ENCODE measurements around the gene RTEL1. TPM values are rescaled to one million over a fixed set of nuclear protein-coding genes. Genes with fewer than 3 reads are reported as not detected.
A peak's percentile ranks its signal among the peaks of the same experiment; 100 is the strongest.

The RTEL1 gene
- total RNA-seq, 1 experiment from 2014 or later = 58.0 TPM

DNA sequence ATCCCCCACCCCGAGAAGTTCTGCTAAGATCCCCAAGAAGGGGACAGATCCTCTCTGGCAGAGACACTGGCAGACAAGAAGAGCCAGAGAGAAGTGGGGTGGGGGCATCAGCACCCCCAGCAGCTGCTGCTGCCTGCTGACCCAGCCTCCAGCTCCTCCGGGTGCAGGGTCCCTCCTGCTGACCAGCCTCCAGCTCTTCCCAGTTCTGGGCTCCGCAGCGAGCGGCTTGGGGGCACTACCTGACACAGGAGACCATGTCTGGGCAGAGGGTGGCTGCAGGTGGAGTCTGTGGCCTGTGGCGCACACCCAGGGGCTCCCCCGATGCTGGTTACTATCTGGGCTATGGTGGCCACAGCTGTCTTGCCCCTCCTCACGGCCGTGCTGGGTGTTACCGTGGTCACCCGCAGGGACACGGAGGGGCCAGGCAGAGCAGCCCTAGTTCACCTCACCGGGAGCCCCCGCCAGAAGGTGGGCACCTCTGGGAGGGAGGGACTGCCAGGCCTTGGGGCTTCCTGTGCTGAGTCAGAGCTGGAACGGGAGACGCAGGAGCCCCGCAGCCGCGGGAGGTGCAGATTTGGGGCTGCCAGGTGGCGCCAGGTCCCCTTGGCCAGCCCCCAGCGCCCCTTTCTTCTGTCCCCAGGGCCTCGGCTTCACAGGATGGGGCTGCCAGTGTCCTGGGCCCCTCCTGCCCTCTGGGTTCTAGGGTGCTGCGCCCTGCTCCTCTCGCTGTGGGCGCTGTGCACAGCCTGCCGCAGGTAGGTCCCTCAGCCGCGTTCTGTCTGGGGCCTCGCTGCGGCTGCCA, 79.0 kb downstream of the RTEL1 start:
- BruUV-seq (replicated peaks) = no TSS peak
- no peak for DNase-seq (ENCODE audit: low read depth, low spot score)
- Histone ChIP-seq H3K27me3 (ENCODE audit: insufficient read depth, low read length) (no peaks in the 10 kb centered on the region), H2AFZ (ENCODE audit: low read depth, low read length, poor library complexity, severe bottlenecking) (no peak overlapping the region), H3K9me3 (ENCODE audit: control insufficient read depth in 1 of 2, insufficient read depth in 1 of 2, low read depth in 1 of 2, low read length in 2 of 2) (no peaks in the 10 kb centered on the region), H3K27ac (ENCODE audit: low read depth, low read length) (peak overlapping the region; percentile 84), H3K4me3 (replicated peaks in 1 of 2; ENCODE audit: low read depth in 1 of 2, low read length in 2 of 2) (peak overlapping the region; percentile 42 to 52), H4K20me1 (ENCODE audit: insufficient read depth) (no peaks in the 10 kb centered on the region), H3K36me3 (ENCODE audit: control insufficient read depth in 1 of 2, insufficient read depth in 2 of 2, low read length in 2 of 2) (peaks cover 0 to 17% of the 10 kb centered on the region in 2 experiments; a peak in 2 of 4 replicates), H3K4me1 (ENCODE audit: control insufficient read depth in 1 of 2, insufficient read depth in 2 of 2, low read length in 2 of 2) (peaks cover 20 to 50% of the 10 kb centered on the region in 2 experiments; a peak in 3 of 4 replicates), H3K9ac (ENCODE audit: low read length) (peak overlapping the region; percentile 56), H3K79me2 (ENCODE audit: insufficient read depth, low read length) (peaks cover 32% of the 10 kb centered on the region), H3K4me2 (ENCODE audit: low read length) (peak overlapping the region; percentile 66), H3K9me2 (ENCODE audit: insufficient read depth) (no peaks in the 10 kb centered on the region)
- ChIA-PET CTCF (interaction anchor here (1.6 kb wide), 1 partner anchor 14 kb away, joined by 3 read pairs; no protein-coding TSS in a partner anchor), RAD21 (ENCODE audit: low non-redundant PET in 1 of 2, low total read pairs in 2 of 2, uncharacterized antibody in 2 of 2, unreplicated experiment in 2 of 2) (interaction anchor here (0.5 to 0.7 kb wide), 4 partner anchors 49 to 219 kb away, joined by 3 to 4 read pairs (median 3); partner anchors contain the start of gene UCKL1 (in 1 of the 2)), POLR2A (interaction anchor here (1.0 kb wide), 1 partner anchor 31 kb away, joined by 4 read pairs; no protein-coding TSS in a partner anchor)
- TF ChIP-seq EZH2 (IDR thresholded peaks at IDR 0.05) = no peak
- TF ChIP-seq TCF7L2 (IDR thresholded peaks at IDR 0.05; ENCODE audit: borderline replicate concordance, extremely low read depth, insufficient read depth, insufficient read length) = no peak
- peak; percentile 34; the same call in 1 of the 2 replicates for TF ChIP-seq POLR2AphosphoS5 (IDR thresholded peaks at IDR 0.05; ENCODE audit: low read depth, low read length)
- 0 out of 2 replicates have a peak, but pooled peaks have one; percentile 0 for TF ChIP-seq SIN3A (IDR thresholded peaks at IDR 0.05; ENCODE audit: low read depth)
- TF ChIP-seq CBX3 (IDR thresholded peaks at IDR 0.05; ENCODE audit: low read depth) = no peak
- ATAC-seq = no peak
- intact Hi-C loops (cut with micrococcal nuclease) = loop anchor here (10.0 kb wide), 1 partner anchor 128 kb away; the partner anchor contains the start of genes ABHD16B and TPD52L2

DNA sequence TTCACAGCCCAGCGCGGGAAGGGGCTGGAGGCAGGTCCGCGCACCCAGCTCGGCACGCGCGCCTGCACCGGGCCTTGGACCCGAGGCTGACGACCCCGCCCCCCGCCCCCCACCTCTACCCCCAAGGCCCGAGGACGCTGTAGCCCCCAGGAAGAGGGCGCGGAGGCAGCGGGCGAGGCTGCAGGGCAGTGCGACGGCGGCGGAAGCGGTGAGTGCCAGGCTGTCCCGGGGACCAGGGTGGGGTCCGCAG, 79.5 kb downstream of the RTEL1 start:
- Histone ChIP-seq H3K27me3 (ENCODE audit: insufficient read depth, low read length) (no peaks in the 10 kb centered on the region), H2AFZ (ENCODE audit: low read depth, low read length, poor library complexity, severe bottlenecking) (no peak overlapping the region), H3K4me2 (ENCODE audit: low read length) (peak overlapping the region; percentile 66), H3K79me2 (ENCODE audit: insufficient read depth, low read length) (peaks cover 31% of the 10 kb centered on the region), H3K9me2 (ENCODE audit: insufficient read depth) (no peaks in the 10 kb centered on the region), H3K4me1 (ENCODE audit: control insufficient read depth in 1 of 2, insufficient read depth in 2 of 2, low read length in 2 of 2) (peaks cover 20 to 50% of the 10 kb centered on the region in 2 experiments; a peak in 3 of 4 replicates), H3K4me3 (replicated peaks in 1 of 2; ENCODE audit: low read depth in 1 of 2, low read length in 2 of 2) (peak overlapping the region; percentile 42 to 52), H3K27ac (ENCODE audit: low read depth, low read length) (peak overlapping the region; percentile 84), H3K9ac (ENCODE audit: low read length) (peak overlapping the region; percentile 56), H4K20me1 (ENCODE audit: insufficient read depth) (no peaks in the 10 kb centered on the region), H3K9me3 (ENCODE audit: control insufficient read depth in 1 of 2, insufficient read depth in 1 of 2, low read depth in 1 of 2, low read length in 2 of 2) (no peaks in the 10 kb centered on the region), H3K36me3 (ENCODE audit: control insufficient read depth in 1 of 2, insufficient read depth in 2 of 2, low read length in 2 of 2) (peaks cover 3 to 22% of the 10 kb centered on the region in 2 experiments; a peak in 2 of 4 replicates)
- DNase-seq (ENCODE audit: low read depth, low spot score) (no peak), ATAC-seq (no peak)
- POLR2A ChIA-PET = no interaction called here
- RAD21 ChIA-PET (ENCODE audit: low non-redundant PET in 1 of 2, low total read pairs in 2 of 2, uncharacterized antibody in 2 of 2, unreplicated experiment in 2 of 2) = no interaction called here
- no TSS peak for BruUV-seq (replicated peaks)
- intact Hi-C loops (cut with micrococcal nuclease) = loop anchor here (10.0 kb wide), 1 partner anchor 127 kb away; the partner anchor contains the start of genes ABHD16B and TPD52L2
- CTCF ChIA-PET = no interaction called here
- TF ChIP-seq ZBTB33 (IDR thresholded peaks at IDR 0.05; ENCODE audit: extremely low read depth, insufficient replicate concordance, low read length) (no peak), EZH2 (IDR thresholded peaks at IDR 0.05) (no peak), SIN3A (IDR thresholded peaks at IDR 0.05; ENCODE audit: low read depth) (no peak), FOSL1 (IDR thresholded peaks at IDR 0.05; ENCODE audit: low read depth) (no peak), ELF1 (IDR thresholded peaks at IDR 0.05; ENCODE audit: borderline replicate concordance, low read depth) (no peak), JUND (IDR thresholded peaks at IDR 0.05) (no peak), SRF (IDR thresholded peaks at IDR 0.05; ENCODE audit: low read depth) (no peak), YY1 (IDR thresholded peaks at IDR 0.05; ENCODE audit: extremely low read depth, insufficient replicate concordance, low read depth, low read length) (no peak), RAD21 (IDR thresholded peaks at IDR 0.05; ENCODE audit: low read depth) (no peak), CTCF (IDR thresholded peaks at IDR 0.05 in 2 of 3, conservative IDR thresholded peaks at IDR 0.05 in 1 of 3; ENCODE audit: borderline replicate concordance in 1 of 3, insufficient read depth in 1 of 3, low read depth in 2 of 3, low read length in 2 of 3) (no peak)
- TF ChIP-seq, protein P1, sequence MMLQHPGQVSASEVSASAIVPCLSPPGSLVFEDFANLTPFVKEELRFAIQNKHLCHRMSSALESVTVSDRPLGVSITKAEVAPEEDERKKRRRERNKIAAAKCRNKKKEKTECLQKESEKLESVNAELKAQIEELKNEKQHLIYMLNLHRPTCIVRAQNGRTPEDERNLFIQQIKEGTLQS (IDR thresholded peaks at IDR 0.05) = no peak

Data from HCT116 (cell line).